ENCODE measurements around the gene FMN2.

FMN2 gene

GRCh38 chr1:240491796-240492195 is 400.1 kb downstream of the FMN2 start:
- Histone ChIP-seq H3K9me2 (replicated peaks; ENCODE audit: insufficient read depth, low read length) (no peaks in the 10 kb centered on the region), H3K4me2 (ENCODE audit: low read depth, low read length, poor library complexity, severe bottlenecking) (no peak overlapping the region)
- no peak for TF ChIP-seq CTCF (IDR thresholded peaks at IDR 0.05; ENCODE audit: insufficient read depth, low read length, poor library complexity, severe bottlenecking)
- TF ChIP-seq EZH2phosphoT487 (conservative IDR thresholded peaks at IDR 0.05; ENCODE audit: low read length): no peak

GRCh38 chr1:240492832-240493440 is 401.3 kb downstream of the FMN2 start:
- H3K27ac ChIP-seq (ENCODE audit: low read depth, low read length): no peak overlapping the region

More at GRCh38 chr1:240491796-240492195, 400.1 kb downstream of the FMN2 start:
- Histone ChIP-seq H3K27ac (ENCODE audit: low read depth, low read length) (no peak overlapping the region), H3K79me2 (ENCODE audit: insufficient read depth, low read length) (no peaks in the 10 kb centered on the region), H3K9me3 (ENCODE audit: insufficient read depth, low read length) (no peaks in the 10 kb centered on the region), H3K27me3 (ENCODE audit: low read length) (no peaks in the 10 kb centered on the region), H3K4me3 (ENCODE audit: insufficient read depth, low read length, poor library complexity, severe bottlenecking) (no peak overlapping the region), H3K36me3 (ENCODE audit: low read length) (no peaks in the 10 kb centered on the region), H3K9ac (ENCODE audit: low read length) (no peak overlapping the region), H4K20me1 (ENCODE audit: low read depth, low read length) (no peaks in the 10 kb centered on the region), H2AFZ (ENCODE audit: low read depth, low read length, severe bottlenecking) (no peak overlapping the region), H3F3A (ENCODE audit: insufficient read depth) (no peaks in the 10 kb centered on the region)

GRCh38 chr1:240495601-240496000 is 403.9 kb downstream of the FMN2 start:
- Histone ChIP-seq H3K9ac (ENCODE audit: low read length) (no peak overlapping the region), H3K4me2 (ENCODE audit: low read depth, low read length, poor library complexity, severe bottlenecking) (no peak overlapping the region), H3K9me2 (replicated peaks; ENCODE audit: insufficient read depth, low read length) (no peaks in the 10 kb centered on the region), H3K4me3 (ENCODE audit: insufficient read depth, low read length, poor library complexity, severe bottlenecking) (no peak overlapping the region), H3K9me3 (ENCODE audit: insufficient read depth, low read length) (no peaks in the 10 kb centered on the region), H3F3A (ENCODE audit: insufficient read depth) (no peaks in the 10 kb centered on the region), H3K36me3 (ENCODE audit: low read length) (no peaks in the 10 kb centered on the region), H4K20me1 (ENCODE audit: low read depth, low read length) (no peaks in the 10 kb centered on the region), H3K27ac (ENCODE audit: low read depth, low read length) (no peak overlapping the region), H2AFZ (ENCODE audit: low read depth, low read length, severe bottlenecking) (no peak overlapping the region), H3K79me2 (ENCODE audit: insufficient read depth, low read length) (no peaks in the 10 kb centered on the region), H3K27me3 (ENCODE audit: low read length) (no peaks in the 10 kb centered on the region)
- TF ChIP-seq EZH2phosphoT487 (conservative IDR thresholded peaks at IDR 0.05; ENCODE audit: low read length): no peak
- no peak for TF ChIP-seq CTCF (IDR thresholded peaks at IDR 0.05; ENCODE audit: insufficient read depth, low read length, poor library complexity, severe bottlenecking)

More at GRCh38 chr1:240492832-240493440, 401.3 kb downstream of the FMN2 start:
- TF ChIP-seq EZH2phosphoT487 (conservative IDR thresholded peaks at IDR 0.05; ENCODE audit: low read length): no peak
- no peak for TF ChIP-seq CTCF (IDR thresholded peaks at IDR 0.05; ENCODE audit: insufficient read depth, low read length, poor library complexity, severe bottlenecking)
- Histone ChIP-seq H3K4me2 (ENCODE audit: low read depth, low read length, poor library complexity, severe bottlenecking) (no peak overlapping the region), H3K9ac (ENCODE audit: low read length) (no peak overlapping the region), H3K4me3 (ENCODE audit: insufficient read depth, low read length, poor library complexity, severe bottlenecking) (no peak overlapping the region), H3F3A (ENCODE audit: insufficient read depth) (no peaks in the 10 kb centered on the region), H3K9me3 (ENCODE audit: insufficient read depth, low read length) (no peaks in the 10 kb centered on the region), H3K9me2 (replicated peaks; ENCODE audit: insufficient read depth, low read length) (no peaks in the 10 kb centered on the region), H3K36me3 (ENCODE audit: low read length) (no peaks in the 10 kb centered on the region), H3K79me2 (ENCODE audit: insufficient read depth, low read length) (no peaks in the 10 kb centered on the region), H2AFZ (ENCODE audit: low read depth, low read length, severe bottlenecking) (no peak overlapping the region), H4K20me1 (ENCODE audit: low read depth, low read length) (no peaks in the 10 kb centered on the region), H3K27me3 (ENCODE audit: low read length) (no peaks in the 10 kb centered on the region)

Data from SU-DHL-6 (cell line).